CD4-positive, alpha-beta T cell treated with Interleukin-2 at 100 ng/mL for 4 hours (primary cell): ENCODE measurements around the gene BYSL.
A peak's percentile ranks its signal among the peaks of the same experiment; 100 is the strongest.

ENCODE experiments used
- DNase-seq: peaks from one replicate; pipeline ENCODE4 v3.0.0-alpha.2; 2020; ENCODE audit warnings: low spot score

Gene BYSL, protein sequence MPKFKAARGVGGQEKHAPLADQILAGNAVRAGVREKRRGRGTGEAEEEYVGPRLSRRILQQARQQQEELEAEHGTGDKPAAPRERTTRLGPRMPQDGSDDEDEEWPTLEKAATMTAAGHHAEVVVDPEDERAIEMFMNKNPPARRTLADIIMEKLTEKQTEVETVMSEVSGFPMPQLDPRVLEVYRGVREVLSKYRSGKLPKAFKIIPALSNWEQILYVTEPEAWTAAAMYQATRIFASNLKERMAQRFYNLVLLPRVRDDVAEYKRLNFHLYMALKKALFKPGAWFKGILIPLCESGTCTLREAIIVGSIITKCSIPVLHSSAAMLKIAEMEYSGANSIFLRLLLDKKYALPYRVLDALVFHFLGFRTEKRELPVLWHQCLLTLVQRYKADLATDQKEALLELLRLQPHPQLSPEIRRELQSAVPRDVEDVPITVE

DNA sequence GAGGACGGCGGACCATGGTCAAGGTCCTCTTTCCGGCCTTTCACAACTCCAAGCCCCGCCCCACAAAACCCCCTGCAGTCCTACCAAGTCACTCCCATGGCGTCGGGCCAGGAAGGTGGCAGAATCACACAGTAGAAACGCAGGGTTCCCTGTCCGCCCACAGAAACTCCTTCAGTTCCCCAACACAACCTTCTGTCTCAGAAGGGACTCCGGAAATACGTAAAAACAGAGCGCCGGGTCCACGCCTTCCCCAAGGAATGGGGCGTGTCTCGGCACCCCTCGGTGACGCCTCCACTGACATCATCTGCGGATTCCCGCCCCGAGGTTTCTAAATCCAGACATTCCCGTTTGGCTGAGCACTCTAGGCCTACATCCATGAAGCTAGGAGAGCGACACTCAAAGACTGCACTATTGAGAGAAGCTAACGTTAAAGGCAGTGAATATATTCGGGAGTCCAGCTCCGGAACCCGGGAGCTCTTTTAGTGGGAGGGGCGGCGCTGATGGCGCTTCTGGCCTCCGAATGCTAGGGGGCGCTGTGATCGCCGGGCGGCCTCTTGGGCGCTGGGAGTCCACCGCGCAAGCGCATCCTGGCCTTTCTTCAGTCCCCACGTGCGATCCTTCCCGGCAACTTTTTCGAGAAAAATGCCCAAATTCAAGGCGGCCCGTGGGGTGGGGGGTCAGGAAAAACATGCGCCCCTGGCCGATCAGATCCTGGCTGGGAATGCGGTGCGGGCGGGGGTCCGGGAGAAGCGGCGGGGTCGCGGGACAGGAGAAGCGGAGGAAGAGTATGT, at the start of gene BYSL, which contains the start of gene MED20:
Gene BYSL, plus strand, starts transcription at position 579 of the 791 bp plus-strand sequence. Its CDS starts 64 bp downstream, at position 643.
Gene MED20, minus strand, starts transcription at position 219 of the 791 bp plus-strand sequence. Its CDS starts 121 bp downstream, at position 98.
- peak; percentile 95 for DNase-seq

DNA sequence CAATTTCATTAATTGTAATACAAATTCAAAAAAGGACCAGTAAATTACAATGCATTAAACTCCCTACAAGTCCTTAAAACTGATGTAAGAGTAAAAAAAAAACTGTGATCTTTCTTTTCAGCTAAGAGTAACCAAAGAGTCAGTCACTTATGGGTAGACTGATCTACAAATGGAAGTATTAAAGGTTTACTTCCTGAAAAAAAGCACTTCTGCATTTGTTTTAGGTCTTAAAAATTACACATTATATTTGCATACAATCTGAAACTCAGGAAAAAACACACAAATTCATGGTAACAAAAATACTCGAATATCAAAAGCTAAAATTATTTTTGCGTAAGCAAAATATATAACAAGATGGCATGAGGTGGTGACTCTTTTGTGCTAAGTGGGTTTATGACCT, 49.6 kb upstream of the BYSL start:
- DNase-seq = no peak

DNA sequence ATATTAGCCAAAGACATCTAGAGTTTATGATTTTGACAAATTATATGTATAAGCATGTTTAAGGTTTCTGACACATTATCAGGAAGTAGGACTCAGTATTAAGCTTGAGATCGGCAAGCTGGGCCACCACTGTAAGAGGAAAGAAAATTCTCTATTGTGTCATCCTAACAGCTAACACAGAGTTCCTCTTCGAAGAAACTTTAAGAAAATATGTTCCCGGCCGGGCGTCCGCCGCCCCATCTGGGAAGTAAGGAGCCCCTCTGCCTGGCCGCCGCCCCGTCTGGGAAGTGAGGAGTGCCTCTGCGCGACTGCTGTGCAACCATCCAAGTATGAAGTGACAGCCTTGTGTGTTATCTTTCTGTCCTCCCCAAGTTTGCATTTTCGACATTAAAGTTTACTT, 49.2 kb upstream of the BYSL start:
- DNase-seq = no peak

DNA sequence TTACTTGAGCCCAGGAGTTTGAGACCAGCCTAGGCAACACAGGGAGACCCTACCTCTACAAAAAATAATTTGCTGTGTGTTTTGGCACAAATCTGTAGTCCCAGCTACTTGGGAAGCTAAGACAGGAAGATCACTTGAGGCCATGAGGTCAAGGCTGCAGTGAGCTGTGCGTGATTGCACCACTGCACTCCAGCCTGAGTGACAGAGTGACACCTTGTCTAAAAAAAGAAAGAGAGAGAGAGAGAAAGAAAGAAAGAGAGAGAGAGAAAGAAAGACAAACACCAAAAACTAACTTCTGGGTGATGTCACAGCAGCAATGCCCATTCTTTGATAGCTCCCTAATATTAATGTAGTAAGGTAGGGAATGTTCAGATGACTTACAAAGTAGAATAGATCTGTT, 46.6 kb upstream of the BYSL start:
- no peak for DNase-seq

DNA sequence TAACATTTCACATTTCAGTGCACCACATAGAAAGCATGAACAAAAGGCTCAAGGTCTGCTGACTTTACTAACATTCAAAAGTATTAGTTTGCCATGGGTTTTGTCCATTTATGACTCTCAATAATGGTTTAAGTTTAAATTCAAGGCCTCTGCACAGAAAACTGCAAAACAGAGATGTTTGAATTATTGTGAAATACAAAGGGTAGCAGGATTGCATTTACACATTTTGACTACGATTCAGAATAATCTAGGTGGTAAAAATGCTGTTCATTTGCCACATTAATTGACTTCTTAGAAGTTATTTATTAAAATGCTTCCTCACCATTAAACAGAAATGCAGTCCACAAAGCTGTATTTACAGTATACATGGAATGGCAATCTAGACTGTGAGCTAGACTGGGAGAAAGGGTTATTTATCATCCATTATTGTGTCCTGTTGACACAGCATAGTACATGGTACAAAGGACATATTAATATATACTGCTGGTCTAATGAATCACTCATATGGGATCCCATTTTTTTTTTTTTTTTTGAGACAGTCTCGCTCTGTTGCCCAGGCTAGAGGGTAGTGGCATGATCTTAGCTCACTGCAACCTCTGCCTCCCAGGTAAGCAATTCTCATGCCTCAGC, 44.1 kb upstream of the BYSL start:
- DNase-seq = no peak

DNA sequence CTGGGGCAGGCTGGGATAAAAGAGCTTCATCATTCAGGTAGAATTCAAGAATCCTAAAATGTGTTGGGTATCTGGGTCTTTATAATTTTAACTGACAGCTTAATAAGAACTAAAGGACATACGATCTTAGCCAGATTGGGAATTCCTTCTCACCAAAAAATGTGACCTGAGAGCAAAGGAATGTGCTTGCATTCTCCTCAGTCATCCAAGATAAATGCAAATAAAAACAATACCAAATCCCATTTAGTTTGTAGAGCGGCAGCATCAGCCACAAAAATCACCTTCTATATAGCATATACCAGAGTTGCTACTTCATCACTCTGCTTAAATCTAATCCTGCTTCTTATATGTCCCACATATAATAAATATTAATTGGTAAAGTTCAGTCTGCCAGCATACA, 43.1 kb upstream of the BYSL start:
- DNase-seq = no peak

DNA sequence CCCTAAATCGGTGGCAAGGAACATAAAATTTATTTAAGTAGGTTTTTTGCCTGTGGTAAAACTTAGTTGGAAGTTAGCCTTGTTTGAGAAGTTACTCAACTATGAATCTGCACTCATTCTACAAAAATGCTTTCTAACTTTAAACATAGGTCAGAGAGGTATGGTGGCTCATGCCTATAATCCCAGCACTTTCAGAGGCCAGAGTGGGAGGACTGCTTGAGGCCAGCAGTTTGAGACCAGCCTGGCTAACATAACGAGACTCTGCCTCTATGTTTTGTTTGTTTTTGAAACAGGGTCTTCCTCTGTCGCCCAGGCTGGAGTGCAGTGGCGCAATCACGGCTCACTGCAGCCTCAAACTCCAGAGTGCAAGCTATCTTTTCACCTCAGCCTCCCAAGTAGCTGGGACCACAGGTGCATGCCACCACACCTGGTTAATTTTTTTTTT, 42.3 kb upstream of the BYSL start:
- DNase-seq = no peak

DNA sequence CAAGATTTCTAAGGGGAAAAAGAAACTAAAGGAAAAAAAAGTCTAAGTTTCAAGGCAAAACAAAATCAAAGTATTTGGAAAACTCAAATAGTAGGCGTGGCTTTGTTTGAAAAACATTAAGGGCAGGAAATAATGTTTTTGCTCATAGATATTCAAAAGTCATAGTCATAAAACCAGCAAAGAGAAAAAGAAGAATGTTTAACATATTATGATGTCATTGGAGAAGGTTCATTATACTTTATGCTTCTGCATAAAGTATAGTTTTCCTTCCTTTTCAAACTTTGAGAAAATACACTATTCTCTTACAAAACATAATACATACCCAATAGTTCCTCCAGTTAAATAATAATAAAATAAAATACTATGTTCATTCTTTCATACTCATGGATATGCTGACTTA, 39.8 kb upstream of the BYSL start:
- no peak for DNase-seq

DNA sequence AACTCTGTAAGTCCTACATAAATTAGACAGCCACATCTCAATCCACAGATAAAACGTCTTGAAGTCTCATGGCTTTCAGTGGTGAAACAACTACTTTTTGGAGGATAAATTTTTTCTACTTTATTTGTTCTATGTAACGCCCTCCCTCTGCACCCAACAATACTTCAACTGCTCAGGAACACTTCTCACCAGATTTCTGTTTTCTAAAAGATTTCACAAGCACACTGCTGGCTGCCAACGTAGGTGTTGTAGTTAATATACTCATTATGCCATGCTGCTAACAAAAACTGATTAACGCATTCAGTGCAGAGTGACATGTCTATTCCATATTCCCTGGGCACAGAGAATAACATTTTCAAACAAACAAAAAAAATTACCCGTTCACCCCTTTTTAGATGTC, 36.3 kb upstream of the BYSL start:
- no peak for DNase-seq

DNA sequence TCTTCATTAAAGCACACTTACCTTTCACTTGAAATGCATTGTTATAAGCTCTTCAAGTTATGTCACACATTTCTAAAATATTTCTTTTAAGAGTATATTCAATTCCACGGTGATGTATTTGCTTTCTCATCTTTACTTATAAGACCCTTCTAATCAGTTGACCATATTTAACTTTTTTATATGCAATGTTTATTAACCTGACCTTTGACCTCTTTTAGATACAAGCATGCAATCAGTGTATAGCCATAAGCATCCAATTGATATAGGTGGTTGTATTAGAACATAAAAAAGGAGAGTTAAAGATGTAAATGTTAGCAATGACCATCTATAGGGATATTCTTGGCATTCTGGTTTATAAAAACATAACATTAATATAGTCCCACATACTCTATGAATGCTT, 35.4 kb upstream of the BYSL start:
- DNase-seq = no peak

DNA sequence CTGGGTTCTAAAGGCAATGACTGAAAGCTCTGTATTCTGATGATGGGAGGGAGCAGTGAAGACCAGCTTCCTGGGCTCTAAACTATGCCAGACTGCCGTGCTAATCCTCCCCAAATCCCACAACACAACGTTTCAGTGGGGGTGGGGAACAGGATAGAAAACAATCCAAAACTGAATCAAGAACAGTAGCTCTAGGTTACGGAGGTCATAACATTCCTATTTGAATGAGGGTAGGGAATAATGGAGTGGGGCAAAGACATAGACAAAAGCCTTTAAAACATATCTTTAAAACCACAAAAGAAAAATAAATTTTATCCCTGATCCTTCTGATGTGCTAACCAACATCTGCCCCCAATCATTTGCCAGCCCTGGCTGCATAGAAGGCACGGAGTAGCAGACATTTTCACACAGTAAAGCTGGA, 34.0 kb upstream of the BYSL start:
- no peak for DNase-seq

DNA sequence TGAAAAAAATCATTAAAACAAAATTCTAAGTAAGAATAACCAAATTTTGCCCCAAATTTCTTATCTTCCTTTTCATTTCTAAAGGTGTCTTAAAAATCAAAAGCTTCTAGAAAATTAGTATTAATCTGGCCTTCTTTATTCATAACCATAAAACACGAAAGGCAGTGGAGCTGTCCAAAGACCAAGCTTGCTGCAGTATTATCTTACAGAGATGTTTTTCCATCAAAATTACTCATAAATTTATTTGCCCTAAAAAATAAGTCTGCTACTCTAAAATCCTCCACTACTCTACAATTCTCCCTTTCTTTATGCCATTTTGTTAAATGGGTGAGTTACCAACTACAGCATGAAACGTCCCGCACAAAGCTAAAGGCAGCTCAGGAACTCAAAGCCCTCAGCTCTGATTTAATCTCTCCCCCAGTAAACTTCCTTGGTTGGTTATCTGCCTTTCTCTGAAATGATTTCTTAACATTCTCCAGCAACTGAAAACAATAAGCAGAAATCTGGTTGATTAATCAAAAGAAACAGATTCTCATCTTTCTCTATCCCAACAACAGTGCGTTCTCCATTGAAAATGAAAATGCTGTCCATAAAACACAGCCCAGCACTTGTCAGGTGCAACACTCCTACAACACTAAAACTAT, 28.3 kb upstream of the BYSL start:
- no peak for DNase-seq

DNA sequence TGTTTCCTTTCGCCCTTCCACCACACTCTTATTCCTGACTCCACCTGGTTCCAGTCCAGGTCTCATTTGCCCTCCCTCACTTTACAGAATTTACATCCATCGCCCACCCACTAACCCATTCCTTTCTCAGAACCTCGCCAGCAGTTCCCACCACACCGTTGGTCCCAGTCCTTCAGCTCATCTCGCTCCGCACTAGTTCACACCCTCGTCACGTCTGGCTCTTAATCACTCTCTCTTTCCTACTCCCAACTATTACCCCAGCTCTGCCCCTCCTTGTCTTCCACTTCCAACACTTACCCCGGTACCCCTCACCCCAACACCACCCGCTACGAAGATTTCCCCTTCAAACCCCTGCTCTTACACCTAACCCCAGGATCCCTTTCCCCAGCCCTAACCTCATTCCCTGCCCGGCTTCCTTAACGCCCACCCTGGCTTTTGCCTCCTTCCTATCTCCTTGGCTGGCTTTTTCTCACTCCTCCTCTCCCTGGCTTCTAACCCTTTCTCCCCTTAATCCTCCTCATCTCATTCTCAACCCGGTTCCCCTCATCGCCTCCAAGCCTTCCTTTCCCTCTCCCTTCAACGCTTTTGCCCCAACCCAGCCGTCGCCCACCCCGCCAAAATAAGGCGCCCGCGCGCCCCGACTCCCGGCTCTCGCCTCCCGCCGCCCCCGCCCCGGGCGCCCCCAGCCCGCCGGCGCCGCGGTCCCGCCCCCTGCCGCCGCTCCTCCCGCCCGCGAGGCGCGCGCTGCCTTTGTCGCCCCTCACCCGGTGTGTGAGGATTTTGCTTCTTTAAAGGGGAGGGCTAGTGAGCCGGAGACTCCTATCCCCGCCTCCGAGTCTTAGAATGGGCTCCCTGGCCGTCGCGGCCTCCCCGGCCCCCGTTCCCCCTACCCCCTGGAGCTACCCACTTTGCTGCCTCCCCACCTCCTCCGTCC, 26.7 kb upstream of the BYSL start:
- no peak for DNase-seq

DNA sequence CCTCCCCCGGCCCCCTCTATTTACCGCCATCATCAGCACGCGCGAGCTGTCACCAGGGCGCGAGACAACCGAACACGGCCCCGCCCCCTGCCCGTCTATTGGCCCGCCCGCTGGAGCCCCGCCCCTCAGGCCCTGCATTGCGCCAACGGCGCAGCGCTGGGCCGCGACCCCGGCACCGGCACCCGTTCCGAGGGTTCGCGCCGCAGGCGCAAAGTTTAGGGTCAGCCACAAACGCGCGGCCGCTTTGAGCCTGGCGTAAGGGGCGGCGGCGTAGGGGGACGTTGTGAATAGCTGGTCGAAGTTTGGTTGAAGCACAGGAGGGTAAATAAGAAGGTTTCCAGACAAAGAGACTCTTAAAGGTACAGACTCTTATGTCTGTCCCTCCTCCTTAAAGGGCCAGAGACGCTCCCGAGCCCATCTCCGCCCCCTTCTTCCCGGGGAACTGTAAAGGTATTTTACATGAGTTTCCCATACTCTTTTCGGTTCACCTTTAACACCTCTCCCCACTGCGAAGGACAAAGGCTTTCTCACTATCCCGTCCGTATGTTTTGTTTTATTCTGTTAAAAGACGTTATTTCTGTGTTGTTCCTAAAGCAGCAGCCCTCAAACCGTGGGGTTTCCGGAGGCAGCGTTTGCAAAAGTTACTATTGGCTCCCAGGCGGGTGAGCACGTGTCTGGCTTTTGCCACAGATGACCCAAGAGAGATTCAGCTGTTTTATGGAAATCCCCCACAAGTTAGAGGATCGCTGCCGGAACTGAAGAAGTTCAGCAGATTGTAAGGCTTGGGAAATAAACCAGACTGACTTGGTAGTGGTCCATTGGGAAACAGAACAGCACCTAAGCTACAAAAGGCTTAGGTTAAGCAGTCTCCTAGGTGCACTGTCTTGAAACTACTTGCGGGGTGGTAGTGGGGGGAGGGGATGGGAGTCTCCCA, 25.7 kb upstream of the BYSL start, which contains the start of gene USP49:
Gene USP49, minus strand, starts transcription at position 76 of the 934 bp plus-strand sequence. CDS start 88,392 bp downstream, outside the sequence.
- DNase-seq = peak; percentile 82

DNA sequence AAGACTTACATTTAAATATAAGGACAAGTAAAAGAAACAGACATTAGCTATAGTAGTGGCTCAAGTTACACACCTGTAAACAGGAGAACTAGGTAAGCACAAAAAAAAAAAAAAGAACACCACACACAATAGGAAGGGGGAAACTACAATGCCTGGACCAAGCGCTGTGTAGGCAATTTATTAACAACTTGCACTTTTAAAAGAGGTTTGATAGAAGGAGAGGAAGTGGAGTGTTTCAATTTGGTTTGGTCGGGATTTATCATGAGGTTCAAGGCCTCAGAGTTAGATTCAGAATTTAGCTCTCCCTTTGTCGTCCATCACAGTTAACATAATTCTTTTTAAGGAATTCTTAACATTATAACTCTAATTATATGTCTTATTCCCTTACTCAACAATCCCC, 25.0 kb upstream of the BYSL start:
- DNase-seq = no peak

DNA sequence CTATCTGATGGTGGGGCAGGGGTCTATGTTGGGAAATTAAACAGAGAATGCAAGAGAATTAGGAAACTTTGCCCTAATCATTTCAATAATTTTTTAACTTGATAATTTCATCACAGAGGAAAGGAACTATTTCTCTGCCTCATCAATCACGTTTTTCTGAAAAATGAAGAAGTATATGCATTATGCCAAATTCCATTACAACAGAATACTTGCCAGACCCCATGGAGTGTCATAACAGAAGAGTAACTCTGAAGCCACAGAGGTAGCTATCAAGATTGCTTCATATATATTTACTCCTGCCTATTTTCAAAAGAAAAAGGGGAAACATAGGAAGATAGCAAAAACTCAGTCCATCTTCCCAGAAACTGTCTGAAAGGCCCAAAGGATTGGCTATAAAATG, 20.4 kb upstream of the BYSL start:
- no peak for DNase-seq

DNA sequence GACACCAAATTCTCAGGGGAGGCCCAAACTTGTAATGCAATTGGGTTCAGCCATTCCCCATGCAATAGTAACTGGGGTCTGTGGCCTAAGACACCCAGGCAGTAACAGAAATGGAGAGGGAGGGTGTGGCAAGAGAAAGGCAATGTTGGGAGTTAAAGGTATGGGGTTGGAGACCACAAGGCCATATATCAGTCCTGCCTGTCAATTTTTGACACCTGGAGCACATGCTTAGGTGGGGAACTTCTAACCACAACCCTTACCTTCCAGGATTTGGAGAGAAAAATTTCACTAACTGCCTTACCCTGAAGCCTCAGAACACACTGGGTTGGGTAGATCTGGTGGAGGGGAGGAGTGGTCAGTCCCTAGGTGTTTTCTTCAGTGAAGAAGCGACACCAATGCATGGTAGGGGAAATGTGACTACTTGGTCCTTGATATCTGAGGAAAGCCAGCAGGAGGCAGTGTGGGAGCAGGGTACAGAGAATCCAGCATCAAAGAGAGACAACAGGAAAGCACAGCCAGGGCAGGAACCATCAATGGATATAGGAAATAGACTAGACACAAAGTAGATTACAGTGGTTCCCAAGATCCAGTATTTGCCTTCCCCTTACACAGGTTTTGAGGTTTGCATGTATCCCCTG, 19.3 kb upstream of the BYSL start:
- DNase-seq = peak; percentile 70

DNA sequence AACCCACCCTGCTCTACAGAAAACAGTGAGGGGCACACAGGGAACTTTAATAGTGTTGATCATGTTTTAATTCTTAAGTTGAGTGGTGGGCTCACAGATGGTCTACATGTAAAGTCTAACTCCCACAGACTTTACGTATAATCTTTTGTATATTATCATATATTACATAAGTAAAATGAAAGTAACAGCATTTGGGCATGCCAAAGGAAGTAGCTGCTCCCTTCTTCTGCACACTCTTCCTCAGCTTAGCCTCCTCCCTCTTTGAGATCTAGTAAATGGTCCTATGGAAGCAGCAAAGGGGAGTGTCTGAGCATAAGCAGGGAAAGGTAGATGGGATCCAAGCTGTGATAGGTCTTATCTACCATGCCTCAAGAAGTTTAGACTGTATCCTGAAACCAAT, 11.6 kb upstream of the BYSL start:
- no peak for DNase-seq

DNA sequence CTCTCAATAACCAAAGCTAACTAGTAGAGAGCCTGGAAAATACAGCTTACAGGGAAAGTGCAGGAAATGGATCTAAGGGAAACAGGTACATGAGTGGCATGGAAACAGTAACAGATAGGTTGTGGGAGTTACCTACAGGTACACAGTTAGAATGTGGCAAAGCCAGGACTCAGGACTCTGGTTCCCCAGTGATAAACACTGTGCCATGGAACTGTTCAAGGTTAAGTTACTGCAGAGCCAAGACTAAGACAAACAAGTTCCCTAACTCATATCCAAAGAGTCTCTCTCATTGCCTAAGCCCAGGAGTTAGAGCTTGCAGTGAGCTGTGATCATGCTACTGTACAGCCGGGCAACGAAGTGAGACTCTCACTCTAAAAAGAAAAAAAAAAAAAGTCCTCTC, 7.0 kb upstream of the BYSL start:
- no peak for DNase-seq
